Measurements from ENCODE around the gene LIN7C.

LIN7C gene

DNA sequence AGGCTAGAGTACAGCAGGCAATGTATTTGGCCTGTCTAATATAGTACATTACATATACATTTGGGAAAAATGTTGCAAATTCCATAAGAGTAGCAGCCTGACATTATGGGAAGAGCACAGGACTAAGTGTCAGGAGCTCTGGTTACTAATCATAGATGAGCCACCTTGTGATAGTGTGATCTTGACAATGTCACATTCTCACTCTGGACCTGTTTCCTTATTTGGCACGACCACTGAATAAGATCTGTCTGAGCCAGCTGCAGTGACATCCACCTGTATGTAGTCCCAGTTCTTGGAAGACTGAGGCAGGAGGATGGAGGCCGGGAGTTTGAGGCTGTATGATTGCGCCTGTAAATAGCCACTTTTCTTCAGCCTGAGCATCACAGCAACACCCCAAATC, 5.7 kb upstream of the LIN7C start:
- no peak for DNase-seq (ENCODE audit: low spot score)
- TF ChIP-seq, protein P1, sequence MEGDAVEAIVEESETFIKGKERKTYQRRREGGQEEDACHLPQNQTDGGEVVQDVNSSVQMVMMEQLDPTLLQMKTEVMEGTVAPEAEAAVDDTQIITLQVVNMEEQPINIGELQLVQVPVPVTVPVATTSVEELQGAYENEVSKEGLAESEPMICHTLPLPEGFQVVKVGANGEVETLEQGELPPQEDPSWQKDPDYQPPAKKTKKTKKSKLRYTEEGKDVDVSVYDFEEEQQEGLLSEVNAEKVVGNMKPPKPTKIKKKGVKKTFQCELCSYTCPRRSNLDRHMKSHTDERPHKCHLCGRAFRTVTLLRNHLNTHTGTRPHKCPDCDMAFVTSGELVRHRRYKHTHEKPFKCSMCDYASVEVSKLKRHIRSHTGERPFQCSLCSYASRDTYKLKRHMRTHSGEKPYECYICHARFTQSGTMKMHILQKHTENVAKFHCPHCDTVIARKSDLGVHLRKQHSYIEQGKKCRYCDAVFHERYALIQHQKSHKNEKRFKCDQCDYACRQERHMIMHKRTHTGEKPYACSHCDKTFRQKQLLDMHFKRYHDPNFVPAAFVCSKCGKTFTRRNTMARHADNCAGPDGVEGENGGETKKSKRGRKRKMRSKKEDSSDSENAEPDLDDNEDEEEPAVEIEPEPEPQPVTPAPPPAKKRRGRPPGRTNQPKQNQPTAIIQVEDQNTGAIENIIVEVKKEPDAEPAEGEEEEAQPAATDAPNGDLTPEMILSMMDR (IDR thresholded peaks at IDR 0.05; ENCODE audit: extremely low read depth, missing control alignments): no peak

DNA sequence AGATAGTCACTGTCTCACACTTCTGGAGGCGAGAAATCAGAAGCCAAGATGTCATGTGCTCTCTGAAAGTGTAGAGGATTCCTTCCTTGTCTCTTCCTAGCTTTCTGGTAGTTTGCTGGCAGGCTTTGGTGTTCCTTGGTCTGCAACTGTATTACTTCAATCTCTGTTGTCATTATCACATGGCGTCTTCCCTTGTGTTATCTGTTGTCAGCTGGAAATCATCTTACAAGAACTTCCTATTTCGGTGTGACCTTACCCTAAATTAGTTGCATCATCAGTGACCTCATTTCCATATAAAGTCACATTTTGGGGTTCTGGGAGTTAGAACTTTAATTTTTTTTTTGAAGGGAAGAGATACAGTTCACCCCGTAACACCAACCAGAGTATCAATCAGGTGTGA, 3.3 kb upstream of the LIN7C start:
- DNase-seq (ENCODE audit: low spot score): no peak
- TF ChIP-seq, protein P1 (IDR thresholded peaks at IDR 0.05; ENCODE audit: extremely low read depth, missing control alignments): no peak

DNA sequence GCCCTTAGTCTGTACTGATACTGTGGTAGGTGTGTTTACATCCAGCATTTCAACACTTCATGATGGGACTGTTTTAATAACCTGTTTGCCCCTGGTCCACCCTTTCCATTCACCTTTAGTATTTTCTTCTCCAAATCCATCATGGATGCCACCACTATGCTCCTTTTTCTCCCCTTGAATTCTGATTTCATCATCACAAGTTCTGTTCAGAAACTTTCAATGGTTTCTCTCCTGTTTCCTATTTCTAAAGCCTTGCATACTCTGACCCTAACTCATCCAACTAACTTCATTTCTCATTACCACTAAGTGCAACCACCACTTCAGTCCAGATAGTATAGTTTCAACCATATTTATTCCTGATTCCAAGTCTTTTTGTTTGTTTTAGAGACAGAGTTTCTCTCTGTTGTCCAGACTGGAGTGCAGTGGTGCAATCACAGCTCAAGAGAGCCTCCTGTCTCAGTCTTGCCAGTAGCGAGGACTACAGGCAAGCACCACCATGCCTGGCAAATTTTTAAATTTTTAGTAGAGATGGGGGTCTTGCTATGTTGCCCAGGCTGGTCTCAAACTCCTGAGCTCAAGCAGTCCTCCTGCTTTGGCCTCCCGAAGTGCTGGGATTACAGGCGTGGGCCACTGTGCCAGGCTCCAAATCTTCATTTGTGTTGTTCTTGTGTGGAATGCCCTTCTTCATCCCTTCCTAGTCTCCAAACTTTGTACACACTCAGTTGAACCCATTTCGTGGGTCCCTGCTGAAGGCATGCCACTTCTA, 1.2 kb upstream of the LIN7C start:
- TF ChIP-seq, protein P1 (IDR thresholded peaks at IDR 0.05; ENCODE audit: extremely low read depth, missing control alignments): no peak
- DNase-seq (ENCODE audit: low spot score): no peak

DNA sequence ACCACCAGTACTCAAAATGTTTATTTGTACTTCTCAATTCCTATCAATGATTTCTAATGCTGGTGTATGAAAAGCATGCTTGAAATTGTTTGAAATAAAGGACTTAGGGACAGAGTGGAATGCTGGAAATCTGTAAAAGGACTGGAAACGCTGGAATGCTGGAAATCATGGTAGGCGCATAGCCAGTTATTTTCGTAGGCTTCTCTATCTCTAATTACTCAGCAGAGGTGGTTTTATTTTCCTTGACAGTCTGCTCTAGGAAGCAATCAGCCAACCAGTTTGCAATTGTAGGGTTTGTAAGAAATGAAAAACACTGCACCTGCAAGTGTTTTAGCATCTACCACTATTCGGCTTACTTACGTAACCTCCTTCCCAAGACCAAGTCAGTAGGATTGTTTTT, 788 bp downstream of the LIN7C start:
- no peak for DNase-seq (ENCODE audit: low spot score)
- TF ChIP-seq, protein P1 (IDR thresholded peaks at IDR 0.05; ENCODE audit: extremely low read depth, missing control alignments): no peak

DNA sequence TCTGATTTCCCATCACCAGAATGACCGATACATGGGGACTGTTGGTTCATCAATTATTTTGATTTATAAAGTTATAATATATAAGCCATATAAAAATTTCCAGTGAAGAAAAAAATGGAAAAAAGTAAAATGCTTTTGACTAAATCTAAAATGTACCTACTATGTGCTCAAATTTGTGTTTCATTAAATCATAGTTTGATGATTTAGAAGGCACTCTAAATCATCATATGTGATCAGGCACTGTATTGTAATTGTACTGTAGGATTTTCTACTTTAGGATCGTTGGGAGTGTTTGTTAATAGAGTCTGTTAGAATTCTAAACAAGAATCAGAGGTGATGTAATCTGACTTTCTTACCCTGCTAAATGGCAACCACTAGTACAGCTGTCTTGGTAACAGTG, 2.4 kb downstream of the LIN7C start:
- DNase-seq (ENCODE audit: low spot score): no peak
- TF ChIP-seq, protein P1 (IDR thresholded peaks at IDR 0.05; ENCODE audit: extremely low read depth, missing control alignments): no peak

DNA sequence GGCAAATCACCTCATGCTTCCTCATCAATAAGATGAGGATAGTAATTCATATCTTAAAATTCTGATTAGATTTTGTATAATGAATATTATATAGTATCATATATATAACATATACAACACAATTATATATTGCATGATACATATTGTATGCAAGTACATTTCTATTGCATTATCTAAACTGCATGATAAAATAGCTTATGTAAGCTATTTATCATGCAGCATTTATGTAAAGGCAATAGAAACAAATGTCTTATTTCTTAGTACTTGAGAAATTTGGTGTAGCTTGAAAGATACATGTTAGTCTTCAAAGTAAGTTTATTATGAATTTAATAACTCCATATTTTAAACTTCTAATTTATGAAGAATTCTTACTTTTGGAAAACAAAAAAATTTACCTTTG, 5.5 kb downstream of the LIN7C start:
- TF ChIP-seq, protein P1 (IDR thresholded peaks at IDR 0.05; ENCODE audit: extremely low read depth, missing control alignments): no peak
- no peak for DNase-seq (ENCODE audit: low spot score)

DNA sequence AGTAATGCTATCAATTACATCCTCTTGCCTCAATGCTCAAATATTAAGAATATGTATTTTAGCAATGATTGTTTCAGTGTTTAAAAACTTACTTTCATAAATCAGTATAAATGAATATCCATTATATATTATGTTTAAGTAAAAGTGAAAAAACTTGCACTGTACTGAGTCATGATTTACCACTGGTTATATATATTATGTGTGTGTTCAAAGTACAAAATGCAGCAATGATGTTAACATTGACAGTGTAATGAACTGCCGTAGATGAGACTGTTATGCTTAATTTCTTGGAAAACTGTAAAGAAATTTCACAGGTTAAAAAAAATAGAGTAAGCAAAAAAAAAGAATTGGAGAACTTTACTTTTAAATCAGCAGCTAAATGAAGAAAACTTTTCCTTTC, 8.7 kb downstream of the LIN7C start:
- no peak for DNase-seq (ENCODE audit: low spot score)
- TF ChIP-seq, protein P1 (IDR thresholded peaks at IDR 0.05; ENCODE audit: extremely low read depth, missing control alignments): no peak

Data from GM20000 (cell line).